H9 (cell line): ENCODE data around the gene PEA15. TPM values are rescaled to one million over a fixed set of nuclear protein-coding genes. Genes with fewer than 3 reads are reported as not detected.

Source experiments
- DNase-seq: peaks from one replicate; pipeline ENCODE4 v3.0.0-alpha.2; 2017
- H2AFZ ChIP-seq: one replicate; pipeline ENCODE4 v1.6.1; 2013; ENCODE audit warnings: mild to moderate bottlenecking, low read length, control low read depth, moderate library complexity
- H2AK5ac ChIP-seq: 2 replicates; pipeline ENCODE4 v1.6.1; 2013; ENCODE audit warnings: low read length, control low read depth, mixed read lengths; ENCODE audit not compliant: insufficient read length
- H2BK120ac ChIP-seq: one replicate; pipeline ENCODE4 v1.6.1; 2013; ENCODE audit warnings: low read depth, mild to moderate bottlenecking, low read length, control low read depth, inconsistent platforms; ENCODE audit not compliant: poor library complexity, severe bottlenecking
- H2BK12ac ChIP-seq: 2 replicates; pipeline ENCODE4 v1.6.1; 2013; ENCODE audit warnings: low read length, control low read depth, mixed read lengths, low read depth; ENCODE audit not compliant: insufficient read length
- H2BK15ac ChIP-seq: 2 replicates; pipeline ENCODE4 v1.6.1; 2013; ENCODE audit warnings: low read depth, low read length, control low read depth
- H2BK20ac ChIP-seq: one replicate; pipeline ENCODE4 v1.6.1; 2013; ENCODE audit warnings: low read depth, mild to moderate bottlenecking, low read length, control low read depth, inconsistent platforms; ENCODE audit not compliant: poor library complexity, severe bottlenecking
- H2BK5ac ChIP-seq: 2 replicates; pipeline ENCODE4 v1.6.1; 2013; ENCODE audit warnings: low read length, control low read depth, mixed read lengths; ENCODE audit not compliant: insufficient read length
- H3K14ac ChIP-seq: 2 replicates; pipeline ENCODE4 v1.6.1; 2013; ENCODE audit warnings: low read length, control low read depth; ENCODE audit not compliant: insufficient read depth
- H3K18ac ChIP-seq: 2 replicates; pipeline ENCODE4 v1.6.1; 2013; ENCODE audit warnings: low read depth, mild to moderate bottlenecking, mixed read lengths, low read length, control low read depth; ENCODE audit not compliant: insufficient read length
- H3K23ac ChIP-seq: 2 replicates; pipeline ENCODE4 v1.6.1; 2013; ENCODE audit warnings: low read length, control low read depth, mixed read lengths, low read depth; ENCODE audit not compliant: insufficient read length
- H3K23me2 ChIP-seq: 2 replicates; pipeline ENCODE4 v1.6.1; 2013; ENCODE audit warnings: low read depth, mild to moderate bottlenecking, mixed read lengths, low read length, control low read depth; ENCODE audit not compliant: insufficient read length, poor library complexity, severe bottlenecking
- H3K27ac ChIP-seq: 2 replicates; pipeline ENCODE4 v1.5.1; 2013; ENCODE audit warnings: low read length, control low read depth, mixed read lengths, low read depth; ENCODE audit not compliant: insufficient read length
- H3K27me3 ChIP-seq: 2 replicates; pipeline ENCODE4 v1.6.1; 2013; ENCODE audit warnings: low read length, control low read depth, inconsistent platforms; ENCODE audit not compliant: insufficient read depth
- H3K4ac ChIP-seq: 2 replicates; pipeline ENCODE4 v1.6.1; 2013; ENCODE audit warnings: low read depth, mild to moderate bottlenecking, control low read depth, inconsistent platforms, low read length, moderate library complexity
- H3K4me1 ChIP-seq: 2 replicates; pipeline ENCODE4 v1.6.1; 2013; ENCODE audit warnings: low read length, control low read depth, inconsistent platforms; ENCODE audit not compliant: insufficient read depth
- H3K4me2 ChIP-seq: 2 replicates; pipeline ENCODE4 v1.6.1; 2013; ENCODE audit warnings: low read length, control low read depth, mixed read lengths; ENCODE audit not compliant: insufficient read length, insufficient read depth
- H3K56ac ChIP-seq: 2 replicates; pipeline ENCODE4 v1.6.1; 2013; ENCODE audit warnings: low read depth, mild to moderate bottlenecking, mixed read lengths, low read length, control low read depth; ENCODE audit not compliant: insufficient read length
- H3K79me1 ChIP-seq: 2 replicates; pipeline ENCODE4 v1.6.1; 2013; ENCODE audit warnings: low read depth, mild to moderate bottlenecking, moderate library complexity, low read length, control low read depth, inconsistent platforms; ENCODE audit not compliant: insufficient read depth, poor library complexity, severe bottlenecking
- H3K79me2 ChIP-seq: 2 replicates; pipeline ENCODE4 v1.6.1; 2013; ENCODE audit warnings: low read length, control low read depth, inconsistent platforms; ENCODE audit not compliant: insufficient read depth
- H3K9ac ChIP-seq: 2 replicates; pipeline ENCODE4 v1.6.1; 2013; ENCODE audit warnings: low read length, control low read depth, mixed read lengths; ENCODE audit not compliant: insufficient read length; ENCODE audit errors: extremely low read depth
- H3K9me3 ChIP-seq: one replicate; pipeline ENCODE4 v1.6.1; 2013; ENCODE audit warnings: low read depth, low read length, inconsistent platforms; ENCODE audit not compliant: control insufficient read depth
- H3T11ph ChIP-seq: one replicate; pipeline ENCODE4 v1.6.1; 2013; ENCODE audit warnings: mild to moderate bottlenecking, low read length, control low read depth, inconsistent platforms
- H4K20me1 ChIP-seq: one replicate; pipeline ENCODE4 v1.6.1; 2013; ENCODE audit not compliant: control insufficient read depth, insufficient read length, insufficient read depth
- H4K5ac ChIP-seq: 2 replicates; pipeline ENCODE4 v1.6.1; 2013; ENCODE audit warnings: low read depth, mild to moderate bottlenecking, mixed read lengths, low read length, control low read depth; ENCODE audit not compliant: insufficient read length
- H4K8ac ChIP-seq: replicated peaks from 2 replicates; pipeline ENCODE4 v1.6.1; 2013; ENCODE audit warnings: low read length, control low read depth, mixed read lengths, low read depth; ENCODE audit not compliant: insufficient read length
- H4K91ac ChIP-seq: 2 replicates; pipeline ENCODE4 v1.6.1; 2013; ENCODE audit warnings: low read depth, mild to moderate bottlenecking, moderate library complexity, mixed read lengths, low read length, control low read depth; ENCODE audit not compliant: insufficient read length
- H3K27ac Mint-ChIP-seq, 3 experiments: 2 replicates in 2 of 3; 3 replicates in 1 of 3; pipeline ENCODE4 v1.8.0; 2020 to 2021; ENCODE audit warnings: mixed read lengths in 3 of 3, mild to moderate bottlenecking in 1 of 3, moderate library complexity in 1 of 3
- H3K27me3 Mint-ChIP-seq: 2 replicates; pipeline ENCODE4 v1.8.0; 2021; ENCODE audit warnings: low read depth, mild to moderate bottlenecking, moderate library complexity, mixed read lengths
- H3K36me3 Mint-ChIP-seq, 3 experiments: 2 replicates in 2 of 3; 3 replicates in 1 of 3; pipeline ENCODE4 v1.8.0; 2020 to 2021; ENCODE audit warnings: low read depth in 3 of 3, mixed read lengths in 3 of 3; ENCODE audit not compliant: insufficient read depth in 1 of 3
- H3K4me1 Mint-ChIP-seq, 2 experiments: 2 replicates each; pipeline ENCODE4 v1.8.0; 2020; ENCODE audit warnings: mixed read lengths in 2 of 2
- H3K4me3 Mint-ChIP-seq, 2 experiments: 2 replicates in 1 of 2; 3 replicates in 1 of 2; pipeline ENCODE4 v1.8.0; 2020 to 2021; ENCODE audit warnings: mild to moderate bottlenecking in 2 of 2, mixed read lengths in 2 of 2, moderate library complexity in 1 of 2
- H3K9me3 Mint-ChIP-seq, 2 experiments: 2 replicates in 1 of 2; 3 replicates in 1 of 2; pipeline ENCODE4 v1.8.0; 2020; ENCODE audit warnings: mild to moderate bottlenecking in 2 of 2, mixed read lengths in 2 of 2, moderate library complexity in 1 of 2
- WGBS: extraction: QIAGEN DNeasy Blood & Tissue Kit; methylation state at CpG from one replicate; pipeline ENCODE4 v1.1.7; 2013; ENCODE audit warnings: missing lambda C conversion rate, low lambda C conversion rate, mixed read lengths; ENCODE audit not compliant: insufficient read length; ENCODE audit errors: extremely low coverage; 5-methylcytosine and 5-hydroxymethylcytosine counted together
- total RNA-seq: library from RNA; stranded (reverse); gene quantifications from 2 replicates; pipeline ENCODE4 v1.2.1, GENCODE V29; 2021
- TF ChIP-seq, protein P1 (sequence below): fragments of 200-600 bp; sonication (generic); conservative IDR thresholded peaks from 3 replicates; pipeline ENCODE4 v1.8.0; 2021; ENCODE audit warnings: antibody characterized with exemption, mild to moderate bottlenecking

The PEA15 gene
- total RNA-seq, 1 experiment from 2014 or later = 82.1 TPM

DNA sequence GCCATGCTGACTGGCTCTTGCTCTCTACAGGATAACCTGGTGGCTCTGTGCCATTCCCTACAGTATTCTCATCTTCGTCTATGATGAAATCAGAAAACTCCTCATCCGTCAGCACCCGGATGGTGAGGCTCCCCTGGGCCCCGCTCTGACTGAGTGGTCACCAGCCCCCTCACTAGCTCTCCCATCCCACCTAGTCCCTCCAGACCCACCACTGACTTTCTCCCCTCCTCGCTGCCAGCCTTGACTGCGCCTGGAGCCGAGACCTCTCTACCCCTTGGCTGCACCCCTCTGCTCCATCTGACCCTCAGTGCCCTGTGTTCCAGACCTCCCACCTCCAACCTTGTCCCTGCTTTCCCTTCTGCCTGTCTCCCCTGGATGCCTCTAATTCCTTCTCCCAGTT, 18.9 kb upstream of the PEA15 start:
- Histone ChIP-seq H2BK120ac (no peak overlapping the region), H4K5ac (no peak overlapping the region), H3T11ph (no peak overlapping the region), H2AK5ac (no peak overlapping the region), H2AFZ (no peak overlapping the region), H2BK5ac (no peak overlapping the region), H4K20me1 (no peaks in the 10 kb centered on the region), H2BK12ac (no peak overlapping the region), H3K14ac (no peak overlapping the region), H3K27ac (no peak overlapping the region), H4K91ac (no peak overlapping the region), H3K23me2 (no peaks in the 10 kb centered on the region), H4K8ac (no peak overlapping the region), H3K4ac (no peak overlapping the region), H2BK20ac (no peak overlapping the region), H2BK15ac (no peak overlapping the region), H3K56ac (no peak overlapping the region), H3K23ac (no peak overlapping the region), H3K79me2 (no peaks in the 10 kb centered on the region), H3K9me3 (no peaks in the 10 kb centered on the region), H3K9ac (no peak overlapping the region), H3K79me1 (no peaks in the 10 kb centered on the region), H3K4me2 (no peak overlapping the region), H3K4me1 (no peaks in the 10 kb centered on the region; the same call in 1 of the 2 replicates), H3K27me3 (no peaks in the 10 kb centered on the region), H3K18ac (no peak overlapping the region)
- DNase-seq = no peak
- TF ChIP-seq, protein P1, sequence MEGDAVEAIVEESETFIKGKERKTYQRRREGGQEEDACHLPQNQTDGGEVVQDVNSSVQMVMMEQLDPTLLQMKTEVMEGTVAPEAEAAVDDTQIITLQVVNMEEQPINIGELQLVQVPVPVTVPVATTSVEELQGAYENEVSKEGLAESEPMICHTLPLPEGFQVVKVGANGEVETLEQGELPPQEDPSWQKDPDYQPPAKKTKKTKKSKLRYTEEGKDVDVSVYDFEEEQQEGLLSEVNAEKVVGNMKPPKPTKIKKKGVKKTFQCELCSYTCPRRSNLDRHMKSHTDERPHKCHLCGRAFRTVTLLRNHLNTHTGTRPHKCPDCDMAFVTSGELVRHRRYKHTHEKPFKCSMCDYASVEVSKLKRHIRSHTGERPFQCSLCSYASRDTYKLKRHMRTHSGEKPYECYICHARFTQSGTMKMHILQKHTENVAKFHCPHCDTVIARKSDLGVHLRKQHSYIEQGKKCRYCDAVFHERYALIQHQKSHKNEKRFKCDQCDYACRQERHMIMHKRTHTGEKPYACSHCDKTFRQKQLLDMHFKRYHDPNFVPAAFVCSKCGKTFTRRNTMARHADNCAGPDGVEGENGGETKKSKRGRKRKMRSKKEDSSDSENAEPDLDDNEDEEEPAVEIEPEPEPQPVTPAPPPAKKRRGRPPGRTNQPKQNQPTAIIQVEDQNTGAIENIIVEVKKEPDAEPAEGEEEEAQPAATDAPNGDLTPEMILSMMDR = no peak
- Mint-ChIP-seq H3K36me3 (no peaks in the 10 kb centered on the region), H3K27me3 (peaks cover 22% of the 10 kb centered on the region), H3K27ac (peak overlapping the region in 1 of 3 experiments; percentile 12; a peak in 2 of 7 replicates), H3K4me3 (no peak overlapping the region; a peak in 1 of 5 replicates), H3K4me1 (peaks cover 9 to 13% of the 10 kb centered on the region in 2 experiments; a peak in 3 of 4 replicates), H3K9me3 (no peaks in the 10 kb centered on the region)
- whole genome bisulfite sequencing = no CpG with 5 or more reads among the region's 7 CpGs
